Measurements from ENCODE around the gene MYG1.
"Not testable (repeated sequence)": the region's sequence is repeated elsewhere in the genome, so short reads cannot be mapped to it uniquely, and the experiment has no call there.

The MYG1 gene

GRCh38 chr12:53328043-53328435 lies 28.5 kb downstream of the MYG1 start:
- DNase-seq (ENCODE audit: low read depth): no peak

GRCh38 chr12:53330671-53331070 lies 31.2 kb downstream of the MYG1 start:
- DNase-seq (ENCODE audit: low read depth): no peak

GRCh38 chr12:53332339-53332738 lies 32.8 kb downstream of the MYG1 start:
- not testable (repeated sequence) for DNase-seq (ENCODE audit: low read depth)

- DNase-seq (ENCODE audit: low read depth): no peak
Observed at GRCh38 chr12:53332744-53333143, 33.2 kb downstream of the MYG1 start.

- no peak for DNase-seq (ENCODE audit: low read depth)
Observed at GRCh38 chr12:53333289-53333688, 33.8 kb downstream of the MYG1 start.

GRCh38 chr12:53333845-53334244 lies 34.4 kb downstream of the MYG1 start:
- no peak for DNase-seq (ENCODE audit: low read depth)

- no peak for DNase-seq (ENCODE audit: low read depth)
Observed at GRCh38 chr12:53334822-53335221, 35.3 kb downstream of the MYG1 start.

GRCh38 chr12:53336181-53336681 lies 36.7 kb downstream of the MYG1 start, which contains the start of gene SP7:
Gene SP7, minus strand, starts transcription at chr12:53336354. Its CDS starts 708 bp downstream, at chr12:53335646.
- no peak for DNase-seq (ENCODE audit: low read depth)

GRCh38 chr12:53338017-53338416 lies 38.5 kb downstream of the MYG1 start:
- DNase-seq (ENCODE audit: low read depth): no peak

- no peak for DNase-seq (ENCODE audit: low read depth)
Observed at GRCh38 chr12:53338916-53339315, 39.4 kb downstream of the MYG1 start.

GRCh38 chr12:53340398-53340797 lies 40.9 kb downstream of the MYG1 start:
- DNase-seq (ENCODE audit: low read depth): no peak

- DNase-seq (ENCODE audit: low read depth): no peak
Observed at GRCh38 chr12:53343449-53343848, 44.0 kb downstream of the MYG1 start.

GRCh38 chr12:53343969-53344368 lies 44.5 kb downstream of the MYG1 start:
- no peak for DNase-seq (ENCODE audit: low read depth)

- no peak for DNase-seq (ENCODE audit: low read depth)
Observed at GRCh38 chr12:53344487-53344823, 45.0 kb downstream of the MYG1 start.

GRCh38 chr12:53344824-53345485 lies 45.5 kb downstream of the MYG1 start:
- DNase-seq (ENCODE audit: low read depth): peak; percentile 73

GRCh38 chr12:53345486-53346188 lies 46.1 kb downstream of the MYG1 start:
- peak; percentile 83 for DNase-seq (ENCODE audit: low read depth)

- DNase-seq (ENCODE audit: low read depth): no peak
Observed at GRCh38 chr12:53346491-53346890, 47.0 kb downstream of the MYG1 start.

- no peak for DNase-seq (ENCODE audit: low read depth)
Observed at GRCh38 chr12:53347905-53348304, 48.4 kb downstream of the MYG1 start.

GRCh38 chr12:53352331-53353256 lies 53.1 kb downstream of the MYG1 start:
- DNase-seq (ENCODE audit: low read depth): peak; percentile 71

- DNase-seq (ENCODE audit: low read depth): no peak
Observed at GRCh38 chr12:53353257-53353655, 53.8 kb downstream of the MYG1 start.

- no peak for DNase-seq (ENCODE audit: low read depth)
Observed at GRCh38 chr12:53355121-53355520, 55.6 kb downstream of the MYG1 start.
